ENCODE results near the gene CHPF.

Gene CHPF

GRCh38 chr2:219567791-219568361, 24.3 kb upstream of the CHPF start:
- no peak for DNase-seq (ENCODE audit: low read depth)

- no peak for DNase-seq (ENCODE audit: low read depth)
Measured at GRCh38 chr2:219567131-219567530, 23.5 kb upstream of the CHPF start.

GRCh38 chr2:219566640-219567039, 23.0 kb upstream of the CHPF start:
- no peak for DNase-seq (ENCODE audit: low read depth)

- no peak for DNase-seq (ENCODE audit: low read depth)
Measured at GRCh38 chr2:219565130-219566080, 21.8 kb upstream of the CHPF start.

- DNase-seq (ENCODE audit: low read depth) = no peak
Measured at GRCh38 chr2:219563271-219563928, 19.8 kb upstream of the CHPF start.

GRCh38 chr2:219562049-219563020, 18.7 kb upstream of the CHPF start:
- no peak for DNase-seq (ENCODE audit: low read depth)

- no peak for DNase-seq (ENCODE audit: low read depth)
Measured at GRCh38 chr2:219561179-219562048, 17.8 kb upstream of the CHPF start.

GRCh38 chr2:219560893-219561178, 17.2 kb upstream of the CHPF start:
- no peak for DNase-seq (ENCODE audit: low read depth)

GRCh38 chr2:219560037-219560892, 16.7 kb upstream of the CHPF start:
- no peak for DNase-seq (ENCODE audit: low read depth)

- DNase-seq (ENCODE audit: low read depth) = no peak
Measured at GRCh38 chr2:219559156-219559915, 15.7 kb upstream of the CHPF start.

GRCh38 chr2:219557791-219558785, 14.5 kb upstream of the CHPF start:
- DNase-seq (ENCODE audit: low read depth) = no peak

- DNase-seq (ENCODE audit: low read depth) = no peak
Measured at GRCh38 chr2:219557320-219557719, 13.7 kb upstream of the CHPF start.

- DNase-seq (ENCODE audit: low read depth) = no peak
Measured at GRCh38 chr2:219556413-219556812, 12.8 kb upstream of the CHPF start.

- no peak for DNase-seq (ENCODE audit: low read depth)
Measured at GRCh38 chr2:219555956-219556355, 12.3 kb upstream of the CHPF start.

- DNase-seq (ENCODE audit: low read depth) = no peak
Measured at GRCh38 chr2:219554350-219554749, 10.7 kb upstream of the CHPF start.

GRCh38 chr2:219553463-219553963, 9.9 kb upstream of the CHPF start:
- DNase-seq (ENCODE audit: low read depth) = no peak

- DNase-seq (ENCODE audit: low read depth) = no peak
Measured at GRCh38 chr2:219553168-219553417, 9.5 kb upstream of the CHPF start.
